Endometrial microvascular endothelial cells (primary cell): ENCODE measurements around the gene TGFA. TPM values are rescaled to one million over a fixed set of nuclear protein-coding genes. Genes with fewer than 3 reads are reported as not detected.

Experiments
- in situ Hi-C: cut with HindIII; loops from 2 replicates; pipeline ENCODE4 v1.10.0; 2017; ENCODE audit warnings: low sequenced_read_pairs, low pct_unique_long_range_greater_than_20kb; ENCODE audit errors: inconsistent ontology term
- total RNA-seq: library from RNA; depleted of rRNA; stranded (reverse); fragments of >200 nt; gene quantifications from one replicate; pipeline ENCODE4 v1.2.3, GENCODE V29; 2015; ENCODE audit errors: inconsistent ontology term

Gene TGFA
- total RNA-seq, 1 donor from 2014 or later: not detected

- in situ Hi-C loops: no loop called here
These were observed 22.1 kb downstream of the TGFA start for GRCh38 chr2:70531419-70532086.

DNA sequence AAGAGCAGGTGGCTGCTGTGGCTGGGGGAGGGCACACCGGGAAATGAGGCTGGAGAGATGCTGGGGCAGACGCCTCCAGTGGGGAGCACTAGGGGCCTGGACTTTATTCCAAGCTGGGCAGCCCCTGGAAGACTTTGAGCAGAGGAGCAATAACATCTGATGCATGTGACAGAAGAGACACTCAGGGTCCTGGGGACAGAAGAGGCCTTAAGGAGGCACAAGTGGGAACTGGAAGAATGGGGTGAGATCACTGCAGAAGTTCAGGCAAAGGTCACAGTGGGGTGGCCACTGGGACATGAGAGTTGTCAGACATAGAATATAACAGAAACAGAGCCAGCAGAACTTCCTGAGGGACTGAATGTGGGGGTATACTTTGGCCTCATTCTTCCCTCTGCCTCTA, 24.0 kb downstream of the TGFA start:
- in situ Hi-C loops: no loop called here

- in situ Hi-C loops: no loop called here
These were observed 24.7 kb downstream of the TGFA start for GRCh38 chr2:70528929-70529328.

- in situ Hi-C loops: no loop called here
These were observed 25.4 kb downstream of the TGFA start for GRCh38 chr2:70528276-70528675.

- in situ Hi-C loops: no loop called here
These were observed 26.1 kb downstream of the TGFA start for GRCh38 chr2:70527447-70528080.

- in situ Hi-C loops: no loop called here
These were observed 27.5 kb downstream of the TGFA start for GRCh38 chr2:70526126-70526525.

DNA sequence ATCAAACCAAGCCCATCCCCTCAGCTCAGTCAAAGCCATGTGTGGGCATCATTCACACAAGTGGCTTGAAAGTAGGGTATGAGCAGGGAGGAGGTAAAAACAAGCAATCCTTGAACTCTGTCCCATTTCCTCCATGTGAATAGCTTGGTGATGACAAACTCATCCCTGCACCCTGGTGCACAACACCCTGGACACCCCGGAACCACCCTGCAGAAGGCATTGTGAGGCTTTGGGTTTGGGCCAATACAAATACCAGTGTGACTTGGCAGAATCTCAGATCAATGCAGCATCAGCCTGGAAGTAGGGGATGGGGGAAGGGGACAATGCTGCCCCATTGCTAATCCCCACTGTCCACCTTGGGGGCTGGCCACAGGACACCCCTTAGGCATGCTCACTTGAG, 28.6 kb downstream of the TGFA start:
- in situ Hi-C loops: no loop called here

GRCh38 chr2:70523996-70524965, 29.3 kb downstream of the TGFA start:
- in situ Hi-C loops: no loop called here

- in situ Hi-C loops: no loop called here
These were observed 30.0 kb downstream of the TGFA start for GRCh38 chr2:70523672-70523995.

- in situ Hi-C loops: no loop called here
These were observed 31.0 kb downstream of the TGFA start for GRCh38 chr2:70522627-70523026.

DNA sequence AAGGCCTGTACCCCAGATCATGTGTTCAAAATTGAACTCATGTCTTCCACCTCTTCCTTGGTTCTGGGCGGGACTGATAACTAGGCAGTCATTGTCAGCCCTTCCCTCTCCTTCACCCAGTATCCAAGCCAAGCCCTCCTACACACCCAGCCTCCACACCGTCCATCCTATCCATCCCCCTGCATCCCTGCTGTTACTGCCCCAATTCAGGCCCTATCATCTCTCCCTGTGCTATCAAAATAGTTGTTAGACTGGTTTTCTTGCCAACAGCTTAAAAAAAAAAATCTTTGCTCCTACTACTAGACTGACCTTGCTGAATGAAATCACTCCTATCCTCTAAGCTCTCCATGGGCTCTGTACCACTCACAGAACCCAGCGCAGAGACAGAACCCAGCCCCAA, 32.8 kb downstream of the TGFA start:
- in situ Hi-C loops: no loop called here

DNA sequence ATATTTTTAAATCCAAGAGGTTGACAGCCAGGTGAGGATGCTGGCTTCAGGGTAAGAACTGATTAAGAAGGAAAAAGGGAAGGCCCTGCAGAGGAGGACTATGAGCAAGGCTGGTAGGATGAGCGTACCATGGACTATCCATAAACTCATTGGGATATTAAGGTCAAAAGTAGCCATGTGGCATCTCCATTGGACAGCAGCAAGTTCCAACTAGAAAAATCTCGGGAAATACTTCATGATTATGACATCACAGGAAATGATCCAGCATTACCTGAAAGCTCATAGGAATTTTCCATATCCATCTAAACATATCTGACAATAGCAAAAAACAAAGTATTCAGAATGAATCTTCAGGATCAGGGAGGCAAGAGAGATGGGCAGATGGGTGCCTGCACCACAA, 34.2 kb downstream of the TGFA start:
- in situ Hi-C loops: no loop called here

DNA sequence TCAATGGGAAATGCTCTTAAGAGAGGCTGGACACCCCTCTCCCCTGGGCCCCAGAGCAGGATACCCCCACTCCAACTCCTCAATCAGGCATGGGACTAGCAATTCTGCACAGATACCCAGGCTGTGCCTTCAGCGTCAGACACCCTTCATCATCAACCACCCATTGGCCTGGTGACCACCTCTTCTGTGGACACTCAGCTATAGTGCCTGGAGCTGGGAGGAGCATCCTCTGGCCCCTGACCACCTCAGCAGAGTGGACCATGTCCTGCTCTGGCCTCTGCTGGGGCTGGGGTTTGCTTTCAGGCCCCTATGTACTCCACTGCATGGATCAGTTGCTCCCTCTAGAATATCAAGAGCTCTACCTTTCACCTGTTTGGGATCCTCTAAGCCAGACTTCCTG, 35.1 kb downstream of the TGFA start:
- in situ Hi-C loops: no loop called here

DNA sequence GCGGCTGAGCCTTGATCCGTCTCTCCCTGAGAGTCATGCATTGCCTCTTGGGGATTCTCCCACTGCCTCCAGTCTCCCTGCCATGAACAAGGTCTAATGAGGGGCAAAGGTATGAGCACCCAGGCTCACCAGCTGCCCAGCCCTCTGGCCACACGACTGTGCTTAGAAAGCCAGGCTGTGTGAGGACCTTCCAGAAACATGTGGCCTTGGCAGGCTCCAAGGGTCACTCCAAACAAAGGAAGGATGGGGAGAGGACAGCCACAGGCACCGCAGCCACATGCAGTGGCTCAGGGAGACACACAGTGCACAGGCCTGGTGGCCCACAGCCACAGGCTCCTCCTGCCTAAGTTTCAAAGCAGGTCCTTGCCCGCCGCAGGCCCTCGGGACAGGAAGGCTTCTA, 35.8 kb downstream of the TGFA start:
- in situ Hi-C loops: no loop called here

DNA sequence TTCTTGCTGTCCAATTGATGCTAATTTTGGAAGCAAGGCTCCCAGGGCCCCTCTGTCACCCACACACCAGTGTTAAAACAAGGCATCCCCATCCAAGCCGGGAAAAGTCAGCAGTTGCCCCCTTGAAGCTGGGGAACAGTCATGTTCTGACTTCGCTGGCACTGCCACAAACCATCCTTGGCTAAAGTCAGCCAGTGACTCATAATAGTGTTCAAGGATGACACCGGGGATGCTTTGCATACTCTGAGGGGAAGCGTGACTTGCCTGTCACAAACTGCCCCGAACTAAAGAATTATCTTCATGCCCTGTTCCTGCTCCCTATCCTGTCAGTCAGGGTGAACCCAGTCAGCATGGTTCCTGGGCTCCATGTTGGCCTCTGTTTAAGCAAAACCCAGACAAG, 37.0 kb downstream of the TGFA start:
- in situ Hi-C loops: no loop called here

DNA sequence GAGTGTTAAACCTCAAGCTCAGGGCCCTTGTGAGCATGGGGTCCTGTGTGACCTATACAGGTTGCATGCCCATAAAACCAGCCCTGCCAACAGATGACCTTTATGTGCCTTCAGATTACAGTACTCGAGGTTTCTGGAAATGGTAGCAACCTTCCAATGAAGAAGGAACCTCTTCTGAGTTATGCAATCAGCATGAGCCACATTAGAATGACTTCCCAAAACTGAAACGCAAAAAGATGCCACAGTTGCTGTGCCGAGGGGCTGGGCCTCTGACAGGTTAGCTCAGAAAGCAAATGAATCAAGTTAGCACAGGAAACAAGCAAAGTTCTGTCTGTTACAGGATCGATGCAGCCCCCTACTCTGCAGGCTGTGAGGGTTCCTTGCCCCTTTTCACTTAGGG, 37.7 kb downstream of the TGFA start:
- in situ Hi-C loops: no loop called here

- in situ Hi-C loops: no loop called here
These were observed 39.0 kb downstream of the TGFA start for GRCh38 chr2:70514612-70515055.

- in situ Hi-C loops: no loop called here
These were observed 39.9 kb downstream of the TGFA start for GRCh38 chr2:70513738-70514137.

GRCh38 chr2:70511971-70512729, 41.5 kb downstream of the TGFA start:
- in situ Hi-C loops: no loop called here
